SK-N-SH treated with all-trans-retinoic acid at 6 μM for 48 hours (cell line): Measurements from ENCODE around the gene ARSB.

Source experiments
- ATAC-seq: fragments of 200-7000 bp; cut with Tn5 transposase; 3 replicates; pipeline ENCODE4 v1.9.1; 2020; ENCODE audit warnings: mild to moderate bottlenecking, moderate library complexity
- ARNTL ChIP-seq: fragments of 450-650 bp; formaldehyde crosslinking; IDR thresholded peaks from 2 replicates; pipeline ENCODE4 v1.5.0; 2020; ENCODE audit warnings: low read depth, mild to moderate bottlenecking, moderate library complexity, borderline replicate concordance
- BACH2 ChIP-seq: fragments of 250-450 bp; sonication (Bioruptor Pico); IDR thresholded peaks from 2 replicates; pipeline ENCODE4 v1.9.0; 2021; ENCODE audit warnings: mild to moderate bottlenecking, borderline replicate concordance
- CSDC2 ChIP-seq: fragments of 250-450 bp; sonication (Bioruptor Pico); IDR thresholded peaks from 2 replicates; pipeline ENCODE4 v1.5.0; 2020; ENCODE audit warnings: mild to moderate bottlenecking, moderate library complexity
- CSRNP3 ChIP-seq: fragments of 250-450 bp; sonication (Bioruptor Pico); IDR thresholded peaks from 2 replicates; pipeline ENCODE4 v1.5.1; 2021; ENCODE audit warnings: mild to moderate bottlenecking, moderate library complexity
- ESRRG ChIP-seq: fragments of 250-450 bp; sonication (Bioruptor Pico); IDR thresholded peaks from 2 replicates; pipeline ENCODE4 v1.6.1; 2021; ENCODE audit warnings: mild to moderate bottlenecking
- GLIS3 ChIP-seq: fragments of 250-450 bp; sonication (Bioruptor Pico); IDR thresholded peaks from 2 replicates; pipeline ENCODE4 v1.5.0; 2020; ENCODE audit warnings: mild to moderate bottlenecking, moderate library complexity
- ISL1 ChIP-seq: fragments of 250-450 bp; sonication (Bioruptor Pico); IDR thresholded peaks from 2 replicates; pipeline ENCODE4 v2.1.2; 2022; ENCODE audit warnings: mild to moderate bottlenecking, moderate library complexity
- OSR1 ChIP-seq: fragments of 250-450 bp; sonication (Bioruptor Pico); IDR thresholded peaks from 2 replicates; pipeline ENCODE4 v1.8.0; 2022; ENCODE audit warnings: moderate library complexity, mild to moderate bottlenecking, inconsistent platforms
- PATZ1 ChIP-seq: fragments of 250-450 bp; sonication (Bioruptor Pico); IDR thresholded peaks from 2 replicates; pipeline ENCODE4 v1.8.0; 2020; ENCODE audit warnings: mild to moderate bottlenecking, moderate library complexity, borderline replicate concordance
- POU6F1 ChIP-seq: fragments of 250-450 bp; sonication (Bioruptor Pico); IDR thresholded peaks from 2 replicates; pipeline ENCODE4 v1.8.0; 2021; ENCODE audit warnings: low read depth, mild to moderate bottlenecking, moderate library complexity, borderline replicate concordance
- PPARA ChIP-seq: fragments of 250-450 bp; sonication (Bioruptor Pico); IDR thresholded peaks from 2 replicates; pipeline ENCODE4 v1.5.0; 2020; ENCODE audit warnings: mild to moderate bottlenecking, borderline replicate concordance
- RARB ChIP-seq: fragments of 250-450 bp; sonication (Bioruptor Pico); IDR thresholded peaks from 2 replicates; pipeline ENCODE4 v1.8.0; 2021; ENCODE audit warnings: mild to moderate bottlenecking, moderate library complexity
- SNAI2 ChIP-seq: fragments of 250-450 bp; sonication (Bioruptor Pico); IDR thresholded peaks from 2 replicates; pipeline ENCODE4 v1.5.0; 2020; ENCODE audit warnings: mild to moderate bottlenecking, moderate library complexity
- TCF4 ChIP-seq: fragments of 250-450 bp; sonication (Bioruptor Pico); IDR thresholded peaks from 2 replicates; pipeline ENCODE4 v1.8.0; 2021; ENCODE audit warnings: mild to moderate bottlenecking, moderate library complexity, borderline replicate concordance
- TOX ChIP-seq: fragments of 250-450 bp; sonication (Bioruptor Pico); IDR thresholded peaks from 2 replicates; pipeline ENCODE4 v1.8.0; 2021; ENCODE audit warnings: mild to moderate bottlenecking, moderate library complexity, borderline replicate concordance
- ZC3H10 ChIP-seq: fragments of 250-450 bp; sonication (Bioruptor Pico); IDR thresholded peaks from 2 replicates; pipeline ENCODE4 v1.5.1; 2021; ENCODE audit warnings: mild to moderate bottlenecking, moderate library complexity
- ZFP3 ChIP-seq: fragments of 250-450 bp; sonication (Bioruptor Pico); IDR thresholded peaks from 2 replicates; pipeline ENCODE4 v1.5.0; 2020; ENCODE audit warnings: mild to moderate bottlenecking, moderate library complexity
- ZFP30 ChIP-seq: fragments of 450-650 bp; formaldehyde crosslinking; IDR thresholded peaks from 2 replicates; pipeline ENCODE4 v1.5.0; 2022; ENCODE audit warnings: mild to moderate bottlenecking, moderate library complexity
- ZNF565 ChIP-seq: fragments of 450-650 bp; formaldehyde crosslinking; conservative IDR thresholded peaks from 2 replicates; pipeline ENCODE4 v1.5.0; 2020; ENCODE audit warnings: low read depth, mild to moderate bottlenecking, moderate library complexity
- ZNF70 ChIP-seq: fragments of 450-650 bp; formaldehyde crosslinking; IDR thresholded peaks from 2 replicates; pipeline ENCODE4 v1.5.0; 2020; ENCODE audit warnings: mild to moderate bottlenecking, moderate library complexity
- ZNF8 ChIP-seq: fragments of 450-650 bp; formaldehyde crosslinking; IDR thresholded peaks from 2 replicates; pipeline ENCODE4 v1.5.0; 2020; ENCODE audit warnings: mild to moderate bottlenecking, moderate library complexity
- TF ChIP-seq, protein P1 (sequence below): fragments of 250-450 bp; sonication (Bioruptor Pico); IDR thresholded peaks from 2 replicates; pipeline ENCODE4 v1.5.1; 2020; ENCODE audit warnings: low read depth, mild to moderate bottlenecking, moderate library complexity

The ARSB gene

DNA sequence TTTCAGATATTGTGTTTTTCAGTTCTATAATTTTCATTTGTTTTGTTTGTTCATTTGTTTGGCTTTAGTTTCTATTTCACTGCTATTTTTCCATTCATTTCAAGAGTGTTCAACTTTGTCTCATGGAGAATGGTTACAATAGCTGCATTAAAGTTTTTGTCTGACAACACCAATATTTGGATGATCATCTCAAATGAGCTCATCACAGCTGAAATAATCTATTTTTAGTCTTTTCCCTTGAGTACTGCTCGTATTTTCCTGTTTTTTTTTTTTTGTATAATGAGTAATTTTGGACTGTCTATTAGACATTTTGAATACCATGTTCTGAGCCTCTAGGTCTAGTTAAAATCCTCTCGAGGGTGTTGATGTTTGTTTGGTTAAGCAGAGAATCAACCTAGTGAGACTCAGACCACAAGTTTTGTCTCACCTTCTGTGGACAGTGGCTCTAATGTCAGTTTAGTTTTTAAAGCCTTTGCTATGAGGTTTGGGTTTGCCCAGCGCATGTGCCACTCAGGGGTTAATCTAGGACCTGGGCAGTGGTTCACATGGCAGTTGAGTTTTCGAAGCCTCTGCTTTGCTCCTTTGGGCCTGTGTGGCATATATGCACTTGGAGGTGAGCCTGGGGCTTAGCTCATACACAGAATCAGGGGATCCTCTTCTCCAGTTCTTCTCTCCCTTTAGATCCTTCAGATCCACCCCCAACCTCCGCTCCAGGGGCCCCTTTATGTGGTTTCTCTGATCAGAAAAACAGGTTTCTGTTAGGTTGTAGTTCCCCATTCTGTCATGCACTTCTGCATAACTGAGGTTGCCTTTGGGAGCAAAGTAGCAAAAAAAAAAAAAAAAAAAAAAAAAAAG is 79.8 kb downstream of the ARSB start:
- no peak for TF ChIP-seq OSR1 (CRISPR knock-in tag)
- no peak for TF ChIP-seq RARB (CRISPR knock-in tag)
- TF ChIP-seq TCF4 (CRISPR knock-in tag) = no peak
- TF ChIP-seq, all 23 proteins: peak for 0
- ATAC-seq = no peak

DNA sequence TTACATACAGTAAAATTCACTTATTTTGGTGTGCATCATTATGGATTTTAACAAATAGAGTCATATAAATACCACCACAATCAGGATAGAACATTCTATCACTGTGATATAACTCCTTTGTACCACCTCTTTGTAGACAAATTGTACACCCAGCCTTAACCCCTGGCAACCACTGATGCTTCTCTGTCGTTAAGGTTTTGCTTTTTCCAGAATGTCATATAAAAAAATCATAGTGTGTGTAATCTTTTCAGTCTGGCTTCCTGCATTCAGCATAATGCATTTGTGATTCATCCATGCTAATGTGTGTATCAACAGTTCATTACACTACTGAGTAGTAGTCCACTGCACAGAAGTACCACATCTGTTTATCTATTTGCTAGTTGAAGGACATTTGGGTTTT is 81.2 kb downstream of the ARSB start:
- ATAC-seq = no peak
- TF ChIP-seq ZNF70 (CRISPR knock-in tag) = no peak
- no peak for TF ChIP-seq PATZ1 (CRISPR knock-in tag)
- TF ChIP-seq CSRNP3 (CRISPR knock-in tag) = no peak
- no peak for TF ChIP-seq ZFP30 (CRISPR knock-in tag)
- TF ChIP-seq TCF4 (CRISPR knock-in tag) = no peak
- no peak for TF ChIP-seq PPARA
- TF ChIP-seq SNAI2 = no peak
- no peak for TF ChIP-seq ZNF565 (CRISPR knock-in tag)
- no peak for TF ChIP-seq POU6F1 (CRISPR knock-in tag)
- TF ChIP-seq ESRRG (CRISPR knock-in tag) = no peak
- no peak for TF ChIP-seq ZNF8 (CRISPR knock-in tag)
- TF ChIP-seq ZFP3 (CRISPR knock-in tag) = no peak
- TF ChIP-seq CSDC2 (CRISPR knock-in tag) = no peak
- TF ChIP-seq ISL1 = no peak
- no peak for TF ChIP-seq ZC3H10 (CRISPR knock-in tag)
- TF ChIP-seq GLIS3 (CRISPR knock-in tag) = no peak
- no peak for TF ChIP-seq TOX

GRCh38 chr5:78903353-78903752 is 81.8 kb downstream of the ARSB start:
- no peak for TF ChIP-seq ARNTL
- no peak for TF ChIP-seq GLIS3 (CRISPR knock-in tag)
- TF ChIP-seq ISL1 = no peak
- no peak for TF ChIP-seq BACH2 (CRISPR knock-in tag)
- no peak for TF ChIP-seq TCF4 (CRISPR knock-in tag)
- TF ChIP-seq PATZ1 (CRISPR knock-in tag) = no peak
- no peak for TF ChIP-seq ZFP30 (CRISPR knock-in tag)
- TF ChIP-seq, protein P1, sequence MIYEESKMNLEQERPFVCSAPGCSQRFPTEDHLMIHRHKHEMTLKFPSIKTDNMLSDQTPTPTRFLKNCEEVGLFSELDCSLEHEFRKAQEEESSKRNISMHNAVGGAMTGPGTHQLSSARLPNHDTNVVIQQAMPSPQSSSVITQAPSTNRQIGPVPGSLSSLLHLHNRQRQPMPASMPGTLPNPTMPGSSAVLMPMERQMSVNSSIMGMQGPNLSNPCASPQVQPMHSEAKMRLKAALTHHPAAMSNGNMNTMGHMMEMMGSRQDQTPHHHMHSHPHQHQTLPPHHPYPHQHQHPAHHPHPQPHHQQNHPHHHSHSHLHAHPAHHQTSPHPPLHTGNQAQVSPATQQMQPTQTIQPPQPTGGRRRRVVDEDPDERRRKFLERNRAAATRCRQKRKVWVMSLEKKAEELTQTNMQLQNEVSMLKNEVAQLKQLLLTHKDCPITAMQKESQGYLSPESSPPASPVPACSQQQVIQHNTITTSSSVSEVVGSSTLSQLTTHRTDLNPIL (CRISPR knock-in tag) = no peak

More at GRCh38 chr5:78903353-78903752, 81.8 kb downstream of the ARSB start:
- ATAC-seq = no peak; the same call in 2 of the 3 replicates
